H9 (cell line): ENCODE measurements around the gene SCGB2B2. TPM values are rescaled to one million over a fixed set of nuclear protein-coding genes. Genes with fewer than 3 reads are reported as not detected.

Experiments used
- DNase-seq: peaks from one replicate; pipeline ENCODE4 v3.0.0-alpha.2; 2017
- H2AFZ ChIP-seq: one replicate; pipeline ENCODE4 v1.6.1; 2013; ENCODE audit warnings: mild to moderate bottlenecking, low read length, control low read depth, moderate library complexity
- H2AK5ac ChIP-seq: 2 replicates; pipeline ENCODE4 v1.6.1; 2013; ENCODE audit warnings: low read length, control low read depth, mixed read lengths; ENCODE audit not compliant: insufficient read length
- H2BK120ac ChIP-seq: one replicate; pipeline ENCODE4 v1.6.1; 2013; ENCODE audit warnings: low read depth, mild to moderate bottlenecking, low read length, control low read depth, inconsistent platforms; ENCODE audit not compliant: poor library complexity, severe bottlenecking
- H2BK12ac ChIP-seq: 2 replicates; pipeline ENCODE4 v1.6.1; 2013; ENCODE audit warnings: low read length, control low read depth, mixed read lengths, low read depth; ENCODE audit not compliant: insufficient read length
- H2BK15ac ChIP-seq: 2 replicates; pipeline ENCODE4 v1.6.1; 2013; ENCODE audit warnings: low read depth, low read length, control low read depth
- H2BK20ac ChIP-seq: one replicate; pipeline ENCODE4 v1.6.1; 2013; ENCODE audit warnings: low read depth, mild to moderate bottlenecking, low read length, control low read depth, inconsistent platforms; ENCODE audit not compliant: poor library complexity, severe bottlenecking
- H2BK5ac ChIP-seq: 2 replicates; pipeline ENCODE4 v1.6.1; 2013; ENCODE audit warnings: low read length, control low read depth, mixed read lengths; ENCODE audit not compliant: insufficient read length
- H3K14ac ChIP-seq: 2 replicates; pipeline ENCODE4 v1.6.1; 2013; ENCODE audit warnings: low read length, control low read depth; ENCODE audit not compliant: insufficient read depth
- H3K18ac ChIP-seq: 2 replicates; pipeline ENCODE4 v1.6.1; 2013; ENCODE audit warnings: low read depth, mild to moderate bottlenecking, mixed read lengths, low read length, control low read depth; ENCODE audit not compliant: insufficient read length
- H3K23ac ChIP-seq: 2 replicates; pipeline ENCODE4 v1.6.1; 2013; ENCODE audit warnings: low read length, control low read depth, mixed read lengths, low read depth; ENCODE audit not compliant: insufficient read length
- H3K23me2 ChIP-seq: 2 replicates; pipeline ENCODE4 v1.6.1; 2013; ENCODE audit warnings: low read depth, mild to moderate bottlenecking, mixed read lengths, low read length, control low read depth; ENCODE audit not compliant: insufficient read length, poor library complexity, severe bottlenecking
- H3K27ac ChIP-seq: 2 replicates; pipeline ENCODE4 v1.5.1; 2013; ENCODE audit warnings: low read length, control low read depth, mixed read lengths, low read depth; ENCODE audit not compliant: insufficient read length
- H3K27me3 ChIP-seq: 2 replicates; pipeline ENCODE4 v1.6.1; 2013; ENCODE audit warnings: low read length, control low read depth, inconsistent platforms; ENCODE audit not compliant: insufficient read depth
- H3K4ac ChIP-seq: 2 replicates; pipeline ENCODE4 v1.6.1; 2013; ENCODE audit warnings: low read depth, mild to moderate bottlenecking, control low read depth, inconsistent platforms, low read length, moderate library complexity
- H3K4me1 ChIP-seq: 2 replicates; pipeline ENCODE4 v1.6.1; 2013; ENCODE audit warnings: low read length, control low read depth, inconsistent platforms; ENCODE audit not compliant: insufficient read depth
- H3K4me2 ChIP-seq: 2 replicates; pipeline ENCODE4 v1.6.1; 2013; ENCODE audit warnings: low read length, control low read depth, mixed read lengths; ENCODE audit not compliant: insufficient read length, insufficient read depth
- H3K56ac ChIP-seq: 2 replicates; pipeline ENCODE4 v1.6.1; 2013; ENCODE audit warnings: low read depth, mild to moderate bottlenecking, mixed read lengths, low read length, control low read depth; ENCODE audit not compliant: insufficient read length
- H3K79me1 ChIP-seq: 2 replicates; pipeline ENCODE4 v1.6.1; 2013; ENCODE audit warnings: low read depth, mild to moderate bottlenecking, moderate library complexity, low read length, control low read depth, inconsistent platforms; ENCODE audit not compliant: insufficient read depth, poor library complexity, severe bottlenecking
- H3K79me2 ChIP-seq: 2 replicates; pipeline ENCODE4 v1.6.1; 2013; ENCODE audit warnings: low read length, control low read depth, inconsistent platforms; ENCODE audit not compliant: insufficient read depth
- H3K9ac ChIP-seq: 2 replicates; pipeline ENCODE4 v1.6.1; 2013; ENCODE audit warnings: low read length, control low read depth, mixed read lengths; ENCODE audit not compliant: insufficient read length; ENCODE audit errors: extremely low read depth
- H3K9me3 ChIP-seq: one replicate; pipeline ENCODE4 v1.6.1; 2013; ENCODE audit warnings: low read depth, low read length, inconsistent platforms; ENCODE audit not compliant: control insufficient read depth
- H3T11ph ChIP-seq: one replicate; pipeline ENCODE4 v1.6.1; 2013; ENCODE audit warnings: mild to moderate bottlenecking, low read length, control low read depth, inconsistent platforms
- H4K20me1 ChIP-seq: one replicate; pipeline ENCODE4 v1.6.1; 2013; ENCODE audit not compliant: control insufficient read depth, insufficient read length, insufficient read depth
- H4K5ac ChIP-seq: 2 replicates; pipeline ENCODE4 v1.6.1; 2013; ENCODE audit warnings: low read depth, mild to moderate bottlenecking, mixed read lengths, low read length, control low read depth; ENCODE audit not compliant: insufficient read length
- H4K8ac ChIP-seq: replicated peaks from 2 replicates; pipeline ENCODE4 v1.6.1; 2013; ENCODE audit warnings: low read length, control low read depth, mixed read lengths, low read depth; ENCODE audit not compliant: insufficient read length
- H4K91ac ChIP-seq: 2 replicates; pipeline ENCODE4 v1.6.1; 2013; ENCODE audit warnings: low read depth, mild to moderate bottlenecking, moderate library complexity, mixed read lengths, low read length, control low read depth; ENCODE audit not compliant: insufficient read length
- H3K27ac Mint-ChIP-seq, 3 experiments: 2 replicates in 2 of 3; 3 replicates in 1 of 3; pipeline ENCODE4 v1.8.0; 2020 to 2021; ENCODE audit warnings: mixed read lengths in 3 of 3, mild to moderate bottlenecking in 1 of 3, moderate library complexity in 1 of 3
- H3K27me3 Mint-ChIP-seq: 2 replicates; pipeline ENCODE4 v1.8.0; 2021; ENCODE audit warnings: low read depth, mild to moderate bottlenecking, moderate library complexity, mixed read lengths
- H3K36me3 Mint-ChIP-seq, 3 experiments: 2 replicates in 2 of 3; 3 replicates in 1 of 3; pipeline ENCODE4 v1.8.0; 2020 to 2021; ENCODE audit warnings: low read depth in 3 of 3, mixed read lengths in 3 of 3; ENCODE audit not compliant: insufficient read depth in 1 of 3
- H3K4me1 Mint-ChIP-seq, 2 experiments: 2 replicates each; pipeline ENCODE4 v1.8.0; 2020; ENCODE audit warnings: mixed read lengths in 2 of 2
- H3K4me3 Mint-ChIP-seq, 2 experiments: 2 replicates in 1 of 2; 3 replicates in 1 of 2; pipeline ENCODE4 v1.8.0; 2020 to 2021; ENCODE audit warnings: mild to moderate bottlenecking in 2 of 2, mixed read lengths in 2 of 2, moderate library complexity in 1 of 2
- H3K9me3 Mint-ChIP-seq, 2 experiments: 2 replicates in 1 of 2; 3 replicates in 1 of 2; pipeline ENCODE4 v1.8.0; 2020; ENCODE audit warnings: mild to moderate bottlenecking in 2 of 2, mixed read lengths in 2 of 2, moderate library complexity in 1 of 2
- WGBS: extraction: QIAGEN DNeasy Blood & Tissue Kit; methylation state at CpG from one replicate; pipeline ENCODE4 v1.1.7; 2013; ENCODE audit warnings: missing lambda C conversion rate, low lambda C conversion rate, mixed read lengths; ENCODE audit not compliant: insufficient read length; ENCODE audit errors: extremely low coverage; 5-methylcytosine and 5-hydroxymethylcytosine counted together
- total RNA-seq: library from RNA; stranded (reverse); gene quantifications from 2 replicates; pipeline ENCODE4 v1.2.1, GENCODE V29; 2021
- TF ChIP-seq, protein P1 (sequence below): fragments of 200-600 bp; sonication (generic); conservative IDR thresholded peaks from 3 replicates; pipeline ENCODE4 v1.8.0; 2021; ENCODE audit warnings: antibody characterized with exemption, mild to moderate bottlenecking

Gene SCGB2B2
- total RNA-seq, 1 experiment from 2014 or later: not detected

DNA sequence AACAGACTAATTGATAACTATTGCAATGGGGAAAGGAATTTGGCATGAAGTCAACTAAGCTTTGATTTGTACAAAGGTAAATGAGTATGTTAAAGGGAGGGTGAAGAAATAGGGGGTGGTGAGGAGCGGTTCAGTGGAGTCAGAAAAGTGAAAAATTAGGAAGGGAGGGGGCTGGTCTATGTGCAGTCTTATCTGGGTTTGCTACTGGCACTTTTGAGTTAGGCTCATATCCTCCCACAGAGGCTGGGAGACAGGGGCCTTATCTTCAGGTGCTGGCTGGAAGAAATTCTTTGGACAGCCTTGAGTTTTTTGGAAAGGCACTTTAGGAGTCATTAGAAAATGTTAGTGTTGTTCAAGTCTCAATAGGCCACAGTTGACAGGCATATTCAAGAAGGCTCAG lies 11.6 kb upstream of the SCGB2B2 start:
- peaks cover 13% of the 10 kb centered on the region for H3K9me3 ChIP-seq
- no peak overlapping the region for H3K56ac ChIP-seq
- no peaks in the 10 kb centered on the region for H4K20me1 ChIP-seq
- no peak overlapping the region for H3K9ac ChIP-seq
- H2AFZ ChIP-seq: no peak overlapping the region
- H3K27me3 ChIP-seq: no peaks in the 10 kb centered on the region
- no peak overlapping the region for H2BK12ac ChIP-seq
- no peak overlapping the region for H4K5ac ChIP-seq
- 100% methylated on average over 1 of the region's 1 CpG for WGBS
- H2BK15ac ChIP-seq: no peak overlapping the region
- H2BK120ac ChIP-seq: no peak overlapping the region
- H3K18ac ChIP-seq: no peak overlapping the region
- no peak overlapping the region for H2BK20ac ChIP-seq
- TF ChIP-seq, protein P1, sequence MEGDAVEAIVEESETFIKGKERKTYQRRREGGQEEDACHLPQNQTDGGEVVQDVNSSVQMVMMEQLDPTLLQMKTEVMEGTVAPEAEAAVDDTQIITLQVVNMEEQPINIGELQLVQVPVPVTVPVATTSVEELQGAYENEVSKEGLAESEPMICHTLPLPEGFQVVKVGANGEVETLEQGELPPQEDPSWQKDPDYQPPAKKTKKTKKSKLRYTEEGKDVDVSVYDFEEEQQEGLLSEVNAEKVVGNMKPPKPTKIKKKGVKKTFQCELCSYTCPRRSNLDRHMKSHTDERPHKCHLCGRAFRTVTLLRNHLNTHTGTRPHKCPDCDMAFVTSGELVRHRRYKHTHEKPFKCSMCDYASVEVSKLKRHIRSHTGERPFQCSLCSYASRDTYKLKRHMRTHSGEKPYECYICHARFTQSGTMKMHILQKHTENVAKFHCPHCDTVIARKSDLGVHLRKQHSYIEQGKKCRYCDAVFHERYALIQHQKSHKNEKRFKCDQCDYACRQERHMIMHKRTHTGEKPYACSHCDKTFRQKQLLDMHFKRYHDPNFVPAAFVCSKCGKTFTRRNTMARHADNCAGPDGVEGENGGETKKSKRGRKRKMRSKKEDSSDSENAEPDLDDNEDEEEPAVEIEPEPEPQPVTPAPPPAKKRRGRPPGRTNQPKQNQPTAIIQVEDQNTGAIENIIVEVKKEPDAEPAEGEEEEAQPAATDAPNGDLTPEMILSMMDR: no peak
- H3K27ac ChIP-seq: no peak overlapping the region
- no peak overlapping the region for H4K91ac ChIP-seq
- Mint-ChIP-seq H3K27me3 (peaks cover 29% of the 10 kb centered on the region), H3K4me3 (no peak overlapping the region), H3K36me3 (peaks cover 22 to 27% (median 25%) of the 10 kb centered on the region in 3 experiments), H3K27ac (no peak overlapping the region), H3K4me1 (no peaks in the 10 kb centered on the region), H3K9me3 (peaks cover 51 to 76% of the 10 kb centered on the region in 2 experiments)
- no peak overlapping the region for H3K14ac ChIP-seq
- no peak overlapping the region for H4K8ac ChIP-seq
- no peak for DNase-seq
- no peak overlapping the region for H3K4ac ChIP-seq
- no peaks in the 10 kb centered on the region for H3K79me1 ChIP-seq
- no peak overlapping the region for H3K23ac ChIP-seq
- H3K23me2 ChIP-seq: no peaks in the 10 kb centered on the region
- no peak overlapping the region for H2BK5ac ChIP-seq
- no peaks in the 10 kb centered on the region for H3K79me2 ChIP-seq
- no peak overlapping the region for H2AK5ac ChIP-seq
- H3K4me1 ChIP-seq: no peaks in the 10 kb centered on the region
- no peak overlapping the region for H3T11ph ChIP-seq
- H3K4me2 ChIP-seq: no peak overlapping the region
